ENCODE measurements around the gene POT1.

DNA sequence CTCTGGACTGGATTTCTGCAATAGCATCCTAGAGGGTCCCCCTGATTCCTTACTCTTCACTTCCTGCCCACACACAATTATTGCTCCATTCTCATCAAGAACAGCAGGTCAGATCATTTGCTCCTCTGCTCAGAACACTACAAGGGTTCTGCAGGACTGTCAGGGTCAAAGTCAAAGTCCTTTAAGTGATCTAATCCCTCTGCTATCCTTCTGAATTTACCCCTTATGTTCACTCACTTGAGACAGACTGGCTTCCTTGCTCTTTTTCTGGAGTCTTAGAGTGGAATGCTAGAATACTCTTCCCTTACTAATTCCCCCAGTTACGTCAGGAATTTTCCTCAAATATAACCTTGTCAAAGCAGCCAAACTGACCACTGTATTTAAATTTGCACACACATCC, 7.5 kb upstream of the POT1 start:
- TF ChIP-seq POLR2A (IDR thresholded peaks at IDR 0.05; ENCODE audit: low read depth, low read length): no peak
- no peak for TF ChIP-seq RFX5 (IDR thresholded peaks at IDR 0.05; ENCODE audit: low read depth, low read length)
- TF ChIP-seq CHD1 (IDR thresholded peaks at IDR 0.05; ENCODE audit: low read depth, low read length): no peak
- TF ChIP-seq, protein P1, sequence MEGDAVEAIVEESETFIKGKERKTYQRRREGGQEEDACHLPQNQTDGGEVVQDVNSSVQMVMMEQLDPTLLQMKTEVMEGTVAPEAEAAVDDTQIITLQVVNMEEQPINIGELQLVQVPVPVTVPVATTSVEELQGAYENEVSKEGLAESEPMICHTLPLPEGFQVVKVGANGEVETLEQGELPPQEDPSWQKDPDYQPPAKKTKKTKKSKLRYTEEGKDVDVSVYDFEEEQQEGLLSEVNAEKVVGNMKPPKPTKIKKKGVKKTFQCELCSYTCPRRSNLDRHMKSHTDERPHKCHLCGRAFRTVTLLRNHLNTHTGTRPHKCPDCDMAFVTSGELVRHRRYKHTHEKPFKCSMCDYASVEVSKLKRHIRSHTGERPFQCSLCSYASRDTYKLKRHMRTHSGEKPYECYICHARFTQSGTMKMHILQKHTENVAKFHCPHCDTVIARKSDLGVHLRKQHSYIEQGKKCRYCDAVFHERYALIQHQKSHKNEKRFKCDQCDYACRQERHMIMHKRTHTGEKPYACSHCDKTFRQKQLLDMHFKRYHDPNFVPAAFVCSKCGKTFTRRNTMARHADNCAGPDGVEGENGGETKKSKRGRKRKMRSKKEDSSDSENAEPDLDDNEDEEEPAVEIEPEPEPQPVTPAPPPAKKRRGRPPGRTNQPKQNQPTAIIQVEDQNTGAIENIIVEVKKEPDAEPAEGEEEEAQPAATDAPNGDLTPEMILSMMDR (conservative IDR thresholded peaks at IDR 0.05; ENCODE audit: low read depth, low read length): no peak
- TF ChIP-seq RAD21 (IDR thresholded peaks at IDR 0.05; ENCODE audit: low read length): no peak
- no peak for TF ChIP-seq MXI1 (IDR thresholded peaks at IDR 0.05; ENCODE audit: borderline replicate concordance, low read depth, low read length)

Data from IMR-90 (cell line).